GM19372 (cell line): ENCODE measurements around the gene ZIC4.

ENCODE experiments used
- ATAC-seq: cut with Tn5 transposase; IDR thresholded peaks from one replicate; pipeline ENCODE4 v1.9.1; 2021; ENCODE audit warnings: mild to moderate bottlenecking, low read depth, moderate library complexity; ENCODE audit not compliant: unreplicated experiment

ZIC4 gene

GRCh38 chr3:147418808-147419701 is 12.7 kb upstream of the ZIC4 start:
- ATAC-seq, result no peak

- no peak for ATAC-seq
Measured at GRCh38 chr3:147418371-147418781, 12.0 kb upstream of the ZIC4 start.

- ATAC-seq, result no peak
Measured at GRCh38 chr3:147417551-147418295, 11.4 kb upstream of the ZIC4 start.

GRCh38 chr3:147416931-147417330 is 10.6 kb upstream of the ZIC4 start:
- ATAC-seq, result no peak

GRCh38 chr3:147415874-147416273 is 9.5 kb upstream of the ZIC4 start:
- no peak for ATAC-seq

GRCh38 chr3:147415286-147415685 is 8.9 kb upstream of the ZIC4 start:
- no peak for ATAC-seq

GRCh38 chr3:147414390-147415138 is 8.2 kb upstream of the ZIC4 start:
- ATAC-seq, result no peak

GRCh38 chr3:147413686-147414389 is 7.5 kb upstream of the ZIC4 start:
- no peak for ATAC-seq

GRCh38 chr3:147412917-147413685 is 6.8 kb upstream of the ZIC4 start:
- ATAC-seq, result no peak

- no peak for ATAC-seq
Measured at GRCh38 chr3:147412261-147412916, 6.0 kb upstream of the ZIC4 start.

- ATAC-seq, result no peak
Measured at GRCh38 chr3:147411815-147412241, 5.5 kb upstream of the ZIC4 start.

GRCh38 chr3:147411238-147411814 is 5.0 kb upstream of the ZIC4 start:
- ATAC-seq, result no peak

- no peak for ATAC-seq
Measured at GRCh38 chr3:147410526-147411237, 4.3 kb upstream of the ZIC4 start.

GRCh38 chr3:147410116-147410525 is 3.8 kb upstream of the ZIC4 start:
- ATAC-seq, result no peak

GRCh38 chr3:147409143-147410115 is 3.1 kb upstream of the ZIC4 start, which contains the start of gene ZIC1:
TSS of gene ZIC1 (plus strand) at chr3:147409365. CDS start at chr3:147410113, 748 bp downstream.
- ATAC-seq, result no peak

GRCh38 chr3:147408188-147409100 is 2.1 kb upstream of the ZIC4 start:
- no peak for ATAC-seq
